ENCODE measurements around the gene FA2H.
"Not testable (repeated sequence)": the region's sequence is repeated elsewhere in the genome, so short reads cannot be mapped to it uniquely, and the experiment has no call there.

The FA2H gene

GRCh38 chr16:74724820-74725549 is 49.6 kb downstream of the FA2H start:
- no peak for DNase-seq (ENCODE audit: low spot score)

- no peak for DNase-seq (ENCODE audit: low spot score)
Observed at GRCh38 chr16:74723256-74723655, 51.4 kb downstream of the FA2H start.

DNA sequence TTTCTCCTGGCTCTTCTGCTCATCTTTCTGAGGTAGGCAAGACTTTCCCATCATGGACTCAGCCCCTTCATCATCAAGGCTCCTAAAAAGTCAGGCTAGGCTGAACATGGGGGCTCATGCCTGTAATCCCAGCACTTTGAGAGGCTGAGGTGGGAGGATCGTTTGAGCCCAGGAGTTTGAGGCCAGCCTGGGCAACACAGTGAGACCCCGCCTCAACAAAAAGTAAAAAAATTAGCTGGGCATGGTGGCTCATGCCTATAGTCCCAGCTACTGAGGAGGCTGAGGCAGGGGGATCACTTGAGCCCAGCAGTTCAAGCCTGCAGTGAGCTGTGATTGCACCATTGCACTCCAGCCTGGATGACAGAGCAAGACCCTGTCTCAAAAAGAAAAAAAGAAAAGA is 52.5 kb downstream of the FA2H start:
- DNase-seq (ENCODE audit: low spot score): not testable (repeated sequence)

GRCh38 chr16:74721716-74722115 is 52.9 kb downstream of the FA2H start:
- no peak for DNase-seq (ENCODE audit: low spot score)

DNA sequence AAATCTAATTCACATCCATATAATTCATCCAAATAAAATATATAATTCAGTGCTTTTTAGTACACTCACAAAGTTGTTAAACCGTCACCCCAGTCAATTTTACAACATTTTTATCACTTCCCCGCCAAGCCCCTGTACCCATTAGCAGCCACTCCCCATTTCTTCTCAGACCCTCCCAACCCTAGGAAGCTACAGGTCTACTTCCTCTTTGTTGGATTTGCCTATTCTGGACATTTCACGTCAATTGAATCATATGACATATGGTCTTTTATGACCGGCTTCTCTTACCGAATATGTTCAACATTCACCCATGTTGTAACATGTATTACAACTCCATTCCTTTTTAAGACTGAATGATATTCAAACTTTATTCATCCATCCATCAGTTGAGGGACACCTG is 54.0 kb downstream of the FA2H start:
- DNase-seq (ENCODE audit: low spot score): peak; percentile 44

- DNase-seq (ENCODE audit: low spot score): no peak
Observed at GRCh38 chr16:74718741-74719610, 55.6 kb downstream of the FA2H start.

DNA sequence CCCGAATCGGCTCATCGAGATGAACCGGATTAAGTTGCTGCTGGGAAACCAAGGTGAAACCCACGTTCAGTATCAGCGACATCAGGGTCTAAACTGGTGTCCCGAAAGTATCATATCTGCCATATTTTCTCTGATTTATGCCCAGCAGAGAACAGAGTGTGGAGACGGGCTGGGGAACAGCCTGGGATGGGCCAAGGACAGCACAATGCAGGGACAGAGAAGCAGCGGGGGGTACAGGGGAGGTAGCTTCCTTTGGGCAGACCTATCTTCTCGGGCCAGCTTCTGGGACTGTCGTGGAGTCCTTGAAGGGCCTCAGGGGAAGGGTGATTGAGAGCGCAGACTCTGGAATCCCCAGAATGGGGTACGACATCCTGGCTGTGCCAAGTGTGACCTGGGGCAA is 56.5 kb downstream of the FA2H start:
- DNase-seq (ENCODE audit: low spot score): no peak

DNA sequence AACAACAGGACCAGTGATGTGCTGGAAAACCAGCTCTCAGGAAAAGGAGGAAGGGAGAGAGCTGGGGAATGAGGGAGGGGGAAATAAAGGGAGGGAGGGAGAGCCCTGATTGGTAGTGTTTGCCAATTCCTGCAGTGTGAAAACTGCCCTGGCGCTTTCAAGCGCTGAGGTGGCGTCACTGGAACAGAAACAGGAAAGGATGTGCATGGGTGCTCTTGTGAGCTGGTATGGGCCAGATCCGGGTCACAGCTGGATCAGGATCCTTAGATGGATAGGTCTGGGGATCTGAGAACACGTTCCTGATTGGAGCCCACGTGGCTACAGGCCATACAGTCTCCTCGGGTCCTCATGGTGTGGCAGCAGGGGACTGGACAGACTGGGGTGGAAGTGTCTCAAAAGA is 57.3 kb downstream of the FA2H start:
- DNase-seq (ENCODE audit: low spot score): no peak

DNA sequence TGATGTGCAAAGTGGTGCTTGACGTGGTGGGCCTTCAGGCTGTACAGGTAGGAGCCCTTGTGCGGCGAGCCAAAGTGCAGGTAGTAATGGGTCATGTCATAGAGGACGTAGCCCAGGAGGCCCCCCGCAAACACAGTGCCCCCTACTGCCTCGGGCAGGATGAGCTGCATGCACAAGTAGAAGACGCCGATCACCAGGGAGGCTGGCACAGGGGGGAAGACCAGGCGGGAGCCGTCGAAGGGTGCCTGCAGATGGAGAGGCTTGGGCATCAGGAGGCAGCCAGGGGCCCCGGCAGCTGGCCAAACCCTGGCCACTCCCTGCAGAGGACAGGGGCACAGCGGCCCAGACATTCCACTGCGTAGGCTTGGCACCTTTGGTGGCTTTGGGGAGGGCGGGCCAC is 58.3 kb downstream of the FA2H start:
- no peak for DNase-seq (ENCODE audit: low spot score)

- DNase-seq (ENCODE audit: low spot score): no peak
Observed at GRCh38 chr16:74713876-74714275, 60.7 kb downstream of the FA2H start.

- DNase-seq (ENCODE audit: low spot score): no peak
Observed at GRCh38 chr16:74713325-74713724, 61.3 kb downstream of the FA2H start.

GRCh38 chr16:74711938-74712337 is 62.7 kb downstream of the FA2H start:
- DNase-seq (ENCODE audit: low spot score): no peak

- no peak for DNase-seq (ENCODE audit: low spot score)
Observed at GRCh38 chr16:74710401-74710800, 64.2 kb downstream of the FA2H start.

DNA sequence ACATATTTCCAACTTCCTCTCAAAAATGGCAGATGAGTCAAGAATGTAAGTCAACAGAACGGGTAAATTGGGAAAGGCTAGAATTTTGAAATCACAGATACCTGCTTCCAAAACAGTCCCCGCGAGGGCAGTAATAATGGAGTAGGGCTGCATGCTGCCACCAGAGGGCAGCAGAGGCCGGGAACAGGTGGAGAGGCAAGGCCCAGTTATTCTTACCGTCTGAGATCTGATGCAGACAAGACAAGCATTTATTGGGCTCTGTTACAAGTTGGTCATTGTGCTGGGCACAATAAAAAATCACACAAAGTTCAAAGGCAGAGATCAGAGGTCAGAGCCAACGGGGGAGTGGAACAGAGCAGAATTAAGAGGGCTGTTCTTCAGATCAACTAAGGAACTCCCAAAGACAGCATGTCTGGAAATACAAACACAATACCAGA is 65.2 kb downstream of the FA2H start:
- DNase-seq (ENCODE audit: low spot score): peak; percentile 89

DNA sequence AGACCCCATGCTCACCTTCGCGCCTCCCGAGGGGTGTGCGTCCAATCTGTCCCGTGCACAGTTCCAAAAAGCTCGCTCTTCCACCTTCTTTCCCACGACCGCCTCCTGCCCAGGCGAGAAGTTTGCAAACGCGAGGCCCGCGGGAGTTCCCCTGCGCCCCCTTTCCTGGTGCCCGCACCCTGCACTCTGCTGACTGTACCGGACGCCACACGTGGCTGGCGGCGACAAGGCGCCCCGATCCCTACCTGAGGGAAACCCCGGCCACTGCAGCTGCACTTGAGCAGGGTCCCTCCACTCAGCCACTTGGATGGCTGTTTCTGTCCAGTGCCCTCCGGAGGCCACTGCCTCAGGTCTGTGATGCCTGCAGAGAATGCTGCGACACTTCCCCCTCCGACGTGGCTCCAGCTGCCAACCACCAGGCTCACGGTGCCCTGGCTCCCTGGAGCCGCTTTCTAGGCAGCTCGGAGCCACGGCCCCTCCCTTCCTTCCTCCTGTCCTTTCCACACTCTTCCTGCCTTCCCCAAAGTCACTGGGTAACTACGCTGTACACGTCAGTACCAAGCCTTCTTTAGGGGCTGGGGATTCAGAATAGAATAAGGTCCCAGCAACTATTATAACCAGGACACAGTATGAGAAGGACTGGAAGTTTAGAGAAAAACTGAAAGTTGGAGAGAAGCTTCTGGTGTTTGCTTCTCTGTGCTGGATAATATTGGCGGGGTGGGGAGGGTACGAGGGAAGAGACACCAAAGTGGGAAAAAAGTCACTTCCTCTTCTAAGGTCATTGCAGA is 74.0 kb downstream of the FA2H start, which contains the start of gene MLKL:
Gene MLKL (minus strand): TSS at position 425 of the 788 bp plus-strand sequence. CDS start 5,105 bp downstream, outside the sequence.
- DNase-seq (ENCODE audit: low spot score): peak; percentile 56

DNA sequence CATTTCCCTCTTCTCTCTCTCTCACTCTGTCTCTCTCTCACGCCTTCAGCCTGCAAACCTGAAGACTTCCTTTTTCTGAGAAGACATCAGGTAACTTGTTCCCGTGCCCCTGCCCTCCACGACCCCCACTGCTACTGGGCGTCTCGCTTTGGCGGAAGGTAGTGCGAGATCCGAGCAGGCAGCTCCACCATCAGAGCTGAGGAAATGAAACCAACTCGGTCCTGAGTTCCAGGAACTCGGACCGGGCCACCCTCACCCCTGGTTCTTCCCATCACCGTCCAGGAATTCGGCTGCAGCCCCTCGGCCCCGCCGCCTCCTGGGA is 74.5 kb downstream of the FA2H start:
- DNase-seq (ENCODE audit: low spot score): peak; percentile 48

- DNase-seq (ENCODE audit: low spot score): peak; percentile 34
Observed at GRCh38 chr16:74699666-74700065, 75.0 kb downstream of the FA2H start.

GRCh38 chr16:74698222-74698621 is 76.4 kb downstream of the FA2H start:
- no peak for DNase-seq (ENCODE audit: low spot score)

DNA sequence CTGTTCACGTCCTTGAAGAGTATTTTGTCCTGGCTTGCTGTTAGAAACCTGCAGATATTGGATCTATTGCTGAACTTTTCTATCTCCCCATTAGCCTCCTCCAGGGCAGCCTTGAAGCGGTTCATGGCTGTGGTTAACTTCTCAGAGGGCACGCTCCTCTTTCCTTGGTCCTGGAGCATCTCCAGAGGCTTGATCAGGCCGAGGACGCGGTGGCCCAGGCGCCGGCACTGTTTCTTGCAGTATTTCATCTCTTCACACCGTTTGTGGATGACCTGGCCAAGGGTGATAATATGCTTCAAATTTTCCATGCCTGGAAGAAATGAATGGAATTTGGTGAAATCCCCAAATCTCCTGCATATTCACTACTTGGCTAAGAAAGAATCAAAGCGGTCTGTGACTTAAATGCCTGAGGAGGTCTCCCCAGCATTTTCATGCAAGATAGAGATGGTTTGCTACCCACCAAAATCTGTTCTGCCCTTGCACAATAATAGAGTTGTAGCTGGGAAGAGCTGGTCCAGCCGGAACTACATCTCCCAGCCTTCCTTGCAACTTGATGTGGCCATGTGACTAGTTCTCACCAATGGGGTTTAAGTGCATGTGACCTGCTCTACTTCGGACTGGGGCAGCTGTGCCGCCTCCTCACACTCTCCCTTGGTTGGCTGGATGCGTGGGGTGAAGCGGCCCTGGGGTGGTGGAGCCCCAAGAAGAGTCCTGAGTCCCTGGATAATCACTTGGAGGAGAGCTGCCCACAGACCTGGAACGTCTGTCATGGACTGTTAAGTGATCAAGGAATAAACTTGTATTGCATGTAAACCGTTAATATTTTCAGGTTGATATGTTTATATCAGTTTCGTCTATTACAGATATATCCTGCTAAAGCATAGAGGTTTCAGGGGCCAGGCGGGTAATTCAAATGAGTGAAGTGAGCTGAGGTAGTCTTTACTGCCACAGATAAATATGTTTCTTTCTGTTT is 78.9 kb downstream of the FA2H start:
- peak; percentile 95 for DNase-seq (ENCODE audit: low spot score)

GRCh38 chr16:74691093-74691855 is 83.3 kb downstream of the FA2H start:
- no peak for DNase-seq (ENCODE audit: low spot score)

DNA sequence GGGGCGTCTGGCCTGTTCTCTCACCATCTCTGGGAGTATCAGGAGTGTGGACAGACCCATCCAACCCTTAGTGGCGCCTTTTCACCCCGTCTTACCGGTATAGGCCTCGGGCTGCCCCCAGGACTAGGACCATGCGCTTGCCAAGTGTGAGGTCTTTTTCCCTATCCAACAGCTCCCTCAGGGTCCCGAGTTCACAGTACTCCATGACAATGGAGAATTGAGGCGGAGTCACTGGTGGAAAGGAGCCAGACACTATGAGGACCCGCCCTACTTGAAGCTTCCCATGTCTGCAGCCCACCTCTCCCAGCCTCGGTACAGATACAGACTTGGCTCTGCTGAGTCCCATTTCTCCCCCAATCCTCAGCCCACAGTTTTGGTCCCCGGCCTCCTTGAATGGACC is 92.1 kb downstream of the FA2H start:
- DNase-seq (ENCODE audit: low spot score): no peak

Measured in NAMALWA (cell line).